GM18511 (cell line): Measurements from ENCODE around the gene EAPP.
"Not testable (repeated sequence)": the region's sequence is repeated elsewhere in the genome, so short reads cannot be mapped to it uniquely, and the experiment has no call there.

Experiments used
- ATAC-seq: cut with Tn5 transposase; IDR thresholded peaks from one replicate; pipeline ENCODE4 v1.9.1; 2021; ENCODE audit warnings: mild to moderate bottlenecking, moderate library complexity; ENCODE audit not compliant: unreplicated experiment

The EAPP gene

DNA sequence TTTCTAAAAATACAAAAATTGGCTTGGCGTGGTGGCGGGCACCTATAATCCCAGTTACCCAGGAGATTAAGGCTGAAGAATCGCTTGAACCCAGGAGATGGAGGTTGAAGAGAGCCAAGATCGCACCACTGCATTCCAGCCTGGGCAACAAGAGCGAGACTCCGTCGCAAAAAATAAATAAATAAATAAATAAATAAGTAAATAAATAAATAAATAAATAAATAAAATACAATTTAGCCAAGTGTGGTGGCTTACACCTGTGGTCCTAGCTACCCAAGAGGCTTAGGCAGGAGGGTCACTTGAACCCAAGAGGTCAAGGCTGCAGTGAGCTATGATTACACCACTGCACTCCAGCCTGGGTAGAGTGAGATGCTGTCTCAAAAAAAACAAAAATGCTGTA, 51.0 kb downstream of the EAPP start:
- no peak for ATAC-seq

DNA sequence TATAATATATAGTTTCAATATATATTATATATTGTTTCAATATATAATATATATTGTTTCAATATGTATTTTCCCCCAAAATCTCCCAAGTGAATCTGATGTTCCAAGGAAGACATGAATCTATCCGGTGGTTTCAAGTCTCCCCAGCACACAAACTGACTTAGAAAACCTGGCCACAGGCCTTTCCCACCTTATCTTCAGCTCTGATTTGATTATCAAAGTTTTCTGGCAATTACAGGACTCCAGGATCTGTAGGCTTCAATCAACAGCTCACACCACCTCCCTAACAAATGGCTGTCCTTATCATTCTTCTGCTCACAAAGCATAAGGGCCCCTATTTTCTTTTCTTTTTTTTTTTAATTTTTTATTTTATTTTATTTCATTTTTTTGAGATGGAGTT, 54.8 kb downstream of the EAPP start:
- ATAC-seq, result no peak

DNA sequence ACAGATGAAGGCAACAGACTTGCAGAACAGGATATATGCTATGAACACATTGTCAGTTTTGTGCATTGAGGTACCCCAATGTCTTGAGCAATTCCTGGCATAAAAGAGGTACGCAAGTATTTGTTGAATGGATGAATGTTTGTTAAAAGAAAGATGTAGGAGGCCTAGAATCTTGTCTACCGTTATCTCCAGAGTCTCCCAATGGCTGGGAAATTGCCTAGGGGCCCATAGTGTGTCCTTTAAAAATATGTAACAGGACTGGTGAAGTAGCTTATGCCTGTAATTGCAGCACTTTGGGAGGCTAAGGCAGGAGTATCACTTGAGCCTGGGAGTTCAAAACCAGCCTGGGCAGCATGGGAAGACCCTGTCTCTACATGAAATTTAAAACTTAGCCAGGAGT, 57.0 kb downstream of the EAPP start:
- ATAC-seq, result no peak

DNA sequence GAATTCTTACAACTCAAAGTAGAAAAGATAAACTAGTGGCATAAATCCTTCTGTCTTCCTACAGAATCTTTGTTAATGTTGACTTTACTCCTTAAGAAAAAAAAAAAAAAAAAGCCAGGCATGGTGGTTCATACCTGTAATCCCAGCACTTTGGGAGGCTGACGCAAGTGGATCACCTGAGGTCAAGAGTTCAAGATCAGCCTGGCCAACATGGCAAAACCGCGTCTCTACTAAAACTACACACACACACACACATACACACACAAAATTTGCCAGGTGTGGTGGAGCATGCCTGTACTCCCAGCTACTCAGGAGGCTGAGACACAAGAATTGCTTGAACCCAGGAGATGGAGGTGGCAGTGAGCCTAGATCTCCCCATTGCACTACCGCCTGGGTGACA, 59.8 kb downstream of the EAPP start:
- no peak for ATAC-seq

DNA sequence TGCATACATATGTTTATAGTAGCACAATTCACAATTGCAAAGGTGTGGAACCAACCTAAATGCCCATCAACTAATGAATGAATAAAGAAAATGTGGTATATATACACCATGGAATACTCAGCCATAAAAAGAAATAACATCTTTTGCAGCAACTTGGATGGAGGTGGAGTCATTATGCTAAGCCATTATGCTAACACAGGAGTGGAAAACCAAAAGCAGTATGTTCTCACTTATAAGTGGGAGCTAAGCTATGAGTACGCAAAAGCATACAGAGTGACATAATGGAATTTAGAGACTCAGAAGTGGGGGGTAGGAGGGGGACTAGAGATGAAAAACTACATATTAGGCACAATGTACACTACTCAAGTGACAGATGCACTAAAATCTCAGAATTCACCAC, 61.2 kb downstream of the EAPP start:
- no peak for ATAC-seq

DNA sequence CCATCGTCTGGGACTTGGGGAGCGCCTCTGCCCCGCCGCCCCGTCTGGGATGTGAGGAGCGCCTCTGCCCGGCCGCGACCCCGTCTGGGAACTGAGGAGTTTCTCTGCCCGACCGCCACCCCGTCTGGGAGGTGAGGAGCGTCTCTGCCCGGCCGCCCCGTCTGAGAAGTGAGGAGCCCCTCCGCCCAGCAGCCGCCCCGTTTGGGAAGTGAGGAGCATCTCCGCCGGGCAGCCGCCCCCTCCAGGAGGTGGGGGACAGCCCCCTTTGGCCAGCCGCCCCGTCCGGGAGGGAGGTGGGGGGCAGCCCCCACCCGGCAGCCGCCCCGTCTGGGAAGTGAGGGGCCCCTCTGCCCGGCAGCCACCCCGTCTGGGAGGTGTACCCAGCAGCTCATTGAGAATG, 63.5 kb downstream of the EAPP start:
- ATAC-seq, result not testable (repeated sequence)

DNA sequence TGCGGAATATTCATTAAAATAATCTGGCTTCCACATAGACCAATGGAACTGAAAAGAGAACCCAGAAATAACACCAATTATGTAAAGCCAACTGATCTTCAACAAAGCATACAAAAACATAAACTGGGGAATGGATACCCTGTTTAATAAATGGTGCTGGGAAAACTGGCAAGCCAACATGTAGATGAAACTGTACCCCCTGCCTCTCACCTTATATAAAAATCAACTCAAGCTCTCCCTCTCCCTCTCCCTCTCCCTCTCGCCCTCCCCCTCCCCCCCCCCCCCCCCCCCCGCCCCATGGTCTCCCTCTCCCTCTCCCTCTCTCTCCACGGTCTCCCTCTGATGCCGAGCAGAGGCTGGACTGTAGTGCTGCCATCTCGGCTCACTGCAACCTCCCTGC, 64.3 kb downstream of the EAPP start:
- no peak for ATAC-seq

DNA sequence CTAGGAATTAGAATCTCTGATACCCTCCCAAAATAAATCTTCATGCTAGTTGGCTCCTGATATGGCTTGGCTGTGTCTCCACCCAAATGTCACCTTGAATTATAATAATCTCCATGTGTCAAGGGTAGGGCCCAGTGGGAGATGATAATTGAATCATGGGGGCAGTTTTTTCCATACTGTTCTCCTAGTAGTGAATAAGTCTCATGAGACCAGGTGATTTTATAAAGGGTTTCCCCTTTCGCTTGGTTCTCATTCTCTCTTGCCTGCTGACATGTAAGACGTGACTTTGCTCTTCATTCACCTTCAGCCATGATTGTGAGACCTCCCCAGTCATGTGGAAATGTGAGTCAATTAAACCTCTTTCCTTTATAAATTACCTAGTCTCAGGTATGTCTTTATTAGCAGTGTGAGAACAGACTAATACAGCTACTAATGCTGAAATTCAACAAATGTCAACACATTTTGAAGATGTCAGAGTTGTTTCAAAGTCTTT, 65.3 kb downstream of the EAPP start:
- no peak for ATAC-seq

DNA sequence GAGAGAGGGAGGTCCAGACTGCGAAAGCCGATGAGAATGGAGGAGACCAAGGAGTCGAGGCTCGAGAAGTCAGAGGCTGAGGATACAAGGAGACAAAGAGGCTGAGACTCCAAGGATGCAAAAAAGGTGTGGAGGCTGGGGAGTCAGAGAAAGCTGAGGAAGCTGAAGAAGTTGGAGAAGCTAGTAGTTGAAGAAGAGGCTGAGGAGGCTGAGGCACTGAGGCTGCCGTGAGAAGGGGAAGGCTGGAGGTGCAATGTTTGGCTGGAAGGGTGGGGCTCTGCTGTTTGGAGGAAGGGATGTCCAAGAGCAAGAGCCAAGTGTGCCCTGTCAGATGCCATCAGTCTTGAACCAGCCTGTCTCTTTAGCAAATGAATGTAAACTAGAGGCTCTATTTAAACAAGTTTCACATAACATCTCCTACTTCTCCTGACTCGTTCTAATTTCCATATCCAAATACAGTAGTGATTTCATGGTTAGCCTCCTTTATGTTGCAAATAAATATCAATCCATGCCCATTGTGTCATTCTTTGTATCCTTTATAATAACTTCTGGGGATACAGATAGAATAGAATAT, 66.7 kb downstream of the EAPP start:
- ATAC-seq, result no peak

DNA sequence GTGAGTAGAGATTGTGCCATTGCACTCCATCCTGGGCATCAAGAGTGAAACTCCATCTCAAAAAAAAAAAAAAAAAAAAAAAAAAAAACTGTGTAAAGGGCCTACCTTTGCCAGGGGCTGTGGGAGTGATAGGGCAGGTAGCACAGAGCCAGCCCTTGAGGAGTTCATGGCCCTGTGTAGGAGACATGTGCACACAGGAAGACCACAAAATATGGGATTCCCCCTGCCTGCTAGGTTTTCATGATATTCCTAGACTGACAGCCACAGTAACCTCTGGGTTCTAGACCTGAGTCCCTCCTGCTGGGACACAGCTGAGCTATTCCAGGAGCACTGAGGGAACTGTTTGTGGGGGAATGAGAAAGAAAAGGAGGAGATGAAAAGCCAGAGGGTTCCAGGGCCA, 69.2 kb downstream of the EAPP start:
- ATAC-seq, result no peak

DNA sequence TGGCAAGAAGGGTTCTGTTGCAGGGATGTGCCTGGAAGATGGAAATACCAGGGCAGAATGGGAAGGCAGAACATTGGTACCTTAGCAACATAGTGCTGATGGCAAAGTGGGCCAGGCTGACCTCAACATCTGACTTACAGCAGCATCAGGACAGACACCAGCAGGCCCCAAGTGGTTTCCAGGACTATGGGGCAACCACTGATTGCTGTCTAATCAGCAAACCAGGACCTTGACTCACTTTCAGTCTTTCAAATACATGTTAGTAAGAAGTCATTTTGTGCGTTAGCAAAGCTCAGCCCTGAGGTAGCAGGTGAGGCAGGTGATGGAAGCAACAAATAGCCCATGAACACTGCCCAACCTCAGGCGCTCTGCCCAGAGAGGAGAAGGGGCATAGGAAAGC, 72.8 kb downstream of the EAPP start:
- no peak for ATAC-seq
